GM18868 (cell line): ENCODE results near the gene SLC35F6.

Source experiments
- ATAC-seq: cut with Tn5 transposase; IDR thresholded peaks from one replicate; pipeline ENCODE4 v1.9.1; 2021; ENCODE audit warnings: mild to moderate bottlenecking, moderate library complexity; ENCODE audit not compliant: unreplicated experiment

The SLC35F6 gene

DNA sequence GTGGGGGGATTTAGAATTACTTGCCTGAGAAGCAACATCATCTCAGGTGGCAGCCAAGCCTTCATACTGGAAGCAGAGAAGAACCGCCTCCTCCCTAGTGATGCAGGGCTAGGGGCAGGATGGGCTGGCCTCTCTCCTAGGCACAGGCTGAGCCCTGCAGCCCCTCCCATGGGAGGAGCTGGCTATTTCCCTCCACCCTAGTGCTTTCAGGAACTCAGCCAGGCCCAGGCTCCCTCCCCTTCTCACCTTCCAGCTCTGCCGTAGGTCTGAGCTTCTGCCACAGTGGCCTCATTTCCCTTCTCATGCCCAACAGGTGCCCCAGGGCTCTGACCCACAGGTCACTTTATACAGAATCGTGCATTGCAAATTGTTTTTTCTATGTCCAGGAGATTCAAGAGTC is 52.8 kb downstream of the SLC35F6 start:
- ATAC-seq: no peak

DNA sequence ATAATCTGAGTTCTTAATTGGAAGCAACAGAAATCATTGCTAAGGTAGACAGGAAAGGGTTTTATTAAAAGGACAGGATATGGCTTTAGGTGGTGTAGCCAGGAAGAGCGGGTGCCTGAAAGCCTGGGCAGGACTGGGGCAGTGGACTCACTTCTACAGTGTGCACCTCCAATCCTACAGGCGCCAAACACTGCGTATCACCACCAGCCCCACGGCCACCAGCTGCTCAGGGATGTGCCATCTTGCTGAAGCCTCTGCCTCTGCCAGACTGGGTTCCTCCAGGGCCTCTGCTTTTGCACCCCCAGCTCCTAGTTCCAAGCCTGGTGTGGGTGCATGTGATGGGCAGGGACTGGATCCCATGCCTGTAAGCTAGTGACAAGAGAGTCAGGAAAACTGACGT is 54.2 kb downstream of the SLC35F6 start:
- no peak for ATAC-seq

DNA sequence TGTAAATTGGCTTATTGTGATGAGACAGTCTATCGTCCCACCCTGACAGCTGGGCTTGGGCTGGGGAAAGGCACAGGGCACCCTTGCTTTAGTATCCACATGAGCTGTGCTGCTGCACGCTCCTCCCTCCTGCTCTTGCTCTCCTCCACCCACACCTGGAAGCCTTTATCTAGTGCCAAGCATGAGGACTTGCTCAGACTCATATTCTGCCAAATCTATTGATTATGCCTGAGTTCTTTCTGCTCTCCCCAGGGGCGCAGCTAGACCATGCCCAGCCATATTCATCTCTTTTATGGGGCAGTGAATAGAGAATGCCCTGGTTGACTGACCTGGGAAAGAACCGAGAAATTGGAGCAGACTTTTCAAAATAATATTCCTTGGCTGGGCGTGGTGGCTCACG is 54.9 kb downstream of the SLC35F6 start:
- no peak for ATAC-seq

GRCh38 chr2:26820932-26821331 is 56.8 kb downstream of the SLC35F6 start:
- no peak for ATAC-seq

- no peak for ATAC-seq
These were observed 58.8 kb downstream of the SLC35F6 start for GRCh38 chr2:26822877-26823276.
